ENCODE measurements around the gene MAML3.
A peak's percentile ranks its signal among the peaks of the same experiment; 100 is the strongest.

MAML3 gene

DNA sequence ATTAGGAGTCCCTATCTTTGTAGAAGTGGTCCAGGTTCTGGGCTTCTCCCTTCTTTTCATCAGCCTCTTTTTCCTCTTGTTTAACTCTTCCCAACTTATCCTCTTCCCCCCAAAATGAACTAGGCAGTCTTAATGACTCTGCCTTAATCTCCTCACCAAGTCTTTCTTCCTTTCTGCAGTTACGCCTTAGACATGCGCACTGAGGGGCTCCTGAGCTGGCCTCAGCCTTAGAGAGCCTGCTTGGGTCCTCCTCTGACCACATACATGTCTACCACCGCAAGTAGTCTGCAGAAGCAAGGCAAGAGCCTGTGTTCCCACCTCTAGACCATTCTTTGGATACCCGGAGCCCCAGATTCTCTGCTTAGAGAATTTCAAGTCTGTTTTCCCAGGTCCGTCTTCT lies 288.4 kb downstream of the MAML3 start:
- no peak overlapping the region for H3K27ac ChIP-seq
- TF ChIP-seq, protein P1, sequence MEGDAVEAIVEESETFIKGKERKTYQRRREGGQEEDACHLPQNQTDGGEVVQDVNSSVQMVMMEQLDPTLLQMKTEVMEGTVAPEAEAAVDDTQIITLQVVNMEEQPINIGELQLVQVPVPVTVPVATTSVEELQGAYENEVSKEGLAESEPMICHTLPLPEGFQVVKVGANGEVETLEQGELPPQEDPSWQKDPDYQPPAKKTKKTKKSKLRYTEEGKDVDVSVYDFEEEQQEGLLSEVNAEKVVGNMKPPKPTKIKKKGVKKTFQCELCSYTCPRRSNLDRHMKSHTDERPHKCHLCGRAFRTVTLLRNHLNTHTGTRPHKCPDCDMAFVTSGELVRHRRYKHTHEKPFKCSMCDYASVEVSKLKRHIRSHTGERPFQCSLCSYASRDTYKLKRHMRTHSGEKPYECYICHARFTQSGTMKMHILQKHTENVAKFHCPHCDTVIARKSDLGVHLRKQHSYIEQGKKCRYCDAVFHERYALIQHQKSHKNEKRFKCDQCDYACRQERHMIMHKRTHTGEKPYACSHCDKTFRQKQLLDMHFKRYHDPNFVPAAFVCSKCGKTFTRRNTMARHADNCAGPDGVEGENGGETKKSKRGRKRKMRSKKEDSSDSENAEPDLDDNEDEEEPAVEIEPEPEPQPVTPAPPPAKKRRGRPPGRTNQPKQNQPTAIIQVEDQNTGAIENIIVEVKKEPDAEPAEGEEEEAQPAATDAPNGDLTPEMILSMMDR (conservative IDR thresholded peaks at IDR 0.05) = no peak

DNA sequence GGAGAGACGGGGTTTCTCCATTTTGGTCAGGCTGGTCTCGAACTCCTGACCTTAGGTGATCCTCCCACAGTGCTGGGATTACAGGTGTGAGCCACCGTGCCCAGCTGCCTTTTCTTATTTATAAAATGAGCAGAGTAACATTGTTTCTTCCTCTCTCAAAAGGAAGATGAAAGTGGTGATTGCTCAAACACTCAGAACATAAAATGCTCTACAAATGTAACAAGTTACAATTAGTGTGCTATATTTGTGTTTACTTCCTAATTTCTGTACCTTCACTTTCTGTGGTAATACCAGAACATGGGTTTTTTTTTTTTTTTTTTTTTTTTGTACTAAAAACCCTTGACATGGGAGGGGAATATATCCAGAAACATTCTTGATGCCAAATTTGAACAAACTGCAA lies 290.5 kb downstream of the MAML3 start:
- TF ChIP-seq, protein P1 (conservative IDR thresholded peaks at IDR 0.05) = no peak
- no peak overlapping the region for H3K27ac ChIP-seq

DNA sequence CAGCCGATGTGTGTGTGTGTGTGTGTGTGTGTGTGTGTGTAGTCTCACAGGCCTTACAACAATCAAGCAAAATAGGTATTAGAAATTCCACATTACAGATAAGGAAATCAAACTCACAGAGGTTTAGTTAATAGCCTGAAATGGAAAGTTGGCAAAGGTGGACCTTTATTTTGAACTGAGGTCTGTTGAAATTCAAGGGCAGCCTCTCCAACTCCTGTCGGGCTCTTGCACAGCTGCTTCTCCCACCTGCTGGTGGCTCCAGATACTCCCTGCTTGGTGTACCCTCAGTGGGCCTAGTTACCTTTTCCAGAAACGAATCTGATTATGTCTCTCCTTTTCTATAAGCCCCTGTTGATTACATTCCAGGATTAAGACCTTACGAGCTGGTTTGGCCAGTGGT lies 292.5 kb downstream of the MAML3 start:
- 0 out of 2 replicates have a peak overlapping the region, but pooled peaks have one; percentile 4 for H3K27ac ChIP-seq
- TF ChIP-seq, protein P1 (conservative IDR thresholded peaks at IDR 0.05) = no peak

DNA sequence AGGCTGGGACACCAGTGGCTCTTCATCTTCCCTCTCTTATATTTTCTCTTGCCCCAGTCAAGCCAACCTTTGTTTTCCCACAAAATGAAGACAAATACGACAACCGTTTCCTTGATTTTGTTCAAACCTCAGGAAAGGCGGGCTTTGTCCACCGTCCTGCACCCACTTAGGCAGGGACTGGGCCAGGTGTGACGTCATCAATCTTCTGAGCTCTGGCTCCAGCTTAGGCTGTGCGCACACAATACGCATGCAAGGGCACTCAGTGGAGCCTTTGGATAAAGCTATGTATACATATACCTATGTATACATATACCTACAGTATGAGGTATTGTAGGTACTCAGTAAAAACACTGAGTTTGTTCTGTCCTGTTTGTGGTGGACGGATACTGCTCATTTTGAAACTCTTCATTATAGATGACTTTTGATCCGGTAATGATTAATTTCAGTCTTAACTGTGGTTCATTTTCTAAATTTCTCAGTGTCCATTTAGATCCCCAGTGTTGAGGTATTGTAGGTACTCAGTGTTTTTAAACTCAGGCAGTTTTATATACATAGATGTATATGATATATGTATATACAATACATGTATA lies 293.5 kb downstream of the MAML3 start:
- TF ChIP-seq, protein P1 (conservative IDR thresholded peaks at IDR 0.05) = no peak
- H3K27ac ChIP-seq = no peak overlapping the region

DNA sequence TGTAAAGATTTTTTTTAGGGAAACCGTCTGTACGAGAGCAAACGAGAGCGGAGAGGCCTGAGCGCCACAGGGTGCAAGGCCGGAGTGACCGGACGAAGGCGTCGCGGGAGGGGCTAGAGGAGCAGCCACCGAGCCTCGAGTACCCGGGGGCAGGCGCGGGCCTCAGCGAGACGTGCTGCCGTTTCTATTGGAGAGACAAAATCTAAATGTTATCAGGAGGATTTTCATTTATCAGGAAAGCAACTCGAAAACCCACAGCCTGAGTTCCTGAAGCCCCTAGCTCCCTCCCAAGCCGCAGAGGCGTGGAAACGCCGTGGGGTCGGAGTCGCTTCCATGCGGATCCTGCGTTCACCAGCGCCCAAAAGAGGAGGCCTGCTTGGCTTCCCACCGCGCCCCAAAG lies 294.1 kb downstream of the MAML3 start:
- TF ChIP-seq, protein P1 (conservative IDR thresholded peaks at IDR 0.05) = no peak
- H3K27ac ChIP-seq = peak overlapping the region; percentile 77

DNA sequence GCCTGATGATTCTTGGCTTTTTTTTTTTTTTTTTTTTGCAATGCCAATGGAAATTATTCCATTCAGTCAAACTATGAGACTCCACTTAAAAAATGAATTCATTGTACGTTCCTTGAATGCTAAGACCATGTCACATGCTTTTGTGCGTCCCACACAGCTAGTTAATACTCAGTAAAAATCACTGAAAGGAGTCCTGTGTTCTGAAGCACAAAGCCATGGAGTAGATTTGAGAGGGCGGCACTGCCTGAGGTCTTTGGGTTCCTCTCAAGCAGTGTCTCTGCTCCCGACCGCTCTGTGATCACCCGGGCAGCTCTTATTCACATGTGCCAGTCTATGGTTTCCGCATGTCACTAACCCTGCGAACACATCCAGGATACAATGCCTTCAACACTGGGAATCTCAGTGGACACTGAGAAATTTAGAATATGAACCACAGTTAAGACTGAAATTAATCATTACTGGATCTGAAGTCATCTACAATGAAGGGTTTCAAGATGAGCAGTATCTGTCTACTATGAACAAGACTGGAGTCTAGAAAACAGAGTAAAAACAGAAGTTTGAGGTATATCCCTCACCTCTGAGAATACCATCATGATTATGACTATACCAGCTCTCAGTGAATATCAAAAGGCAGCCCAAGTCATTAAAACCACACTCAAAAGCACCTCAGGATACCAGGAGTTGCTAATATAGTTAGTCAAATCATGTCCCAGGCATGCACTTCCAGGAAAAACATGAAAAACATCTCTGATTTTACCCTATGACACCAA lies 295.4 kb downstream of the MAML3 start:
- H3K27ac ChIP-seq = peak overlapping the region; percentile 77
- TF ChIP-seq, protein P1 (conservative IDR thresholded peaks at IDR 0.05) = no peak

DNA sequence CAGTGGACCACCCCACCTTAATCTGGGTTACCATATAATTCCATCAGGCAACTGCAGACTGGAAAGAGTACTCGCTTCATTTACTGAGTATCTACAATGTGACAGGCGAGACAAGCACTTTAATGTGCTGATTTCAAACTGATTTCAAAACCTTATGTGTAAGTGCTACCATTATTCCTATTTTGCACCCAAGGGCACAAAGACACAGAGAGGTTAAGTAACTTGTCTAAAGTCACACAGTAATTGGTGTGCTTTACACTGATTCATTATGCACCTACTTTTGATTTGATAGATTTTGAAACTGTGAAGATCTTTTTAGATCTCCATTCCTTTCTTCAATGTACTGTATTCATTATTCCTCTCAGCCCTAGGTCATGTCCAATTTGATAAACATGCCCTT lies 296.0 kb downstream of the MAML3 start:
- TF ChIP-seq, protein P1 (conservative IDR thresholded peaks at IDR 0.05) = no peak
- H3K27ac ChIP-seq = peak overlapping the region; percentile 77

Measured in VCaP (cell line).